Measurements from ENCODE around the gene NOX5. TPM values are rescaled to one million over a fixed set of nuclear protein-coding genes. Genes with fewer than 3 reads are reported as not detected.

The NOX5 gene
- total RNA-seq, 2 experiments from 2014 or later, result not detected

DNA sequence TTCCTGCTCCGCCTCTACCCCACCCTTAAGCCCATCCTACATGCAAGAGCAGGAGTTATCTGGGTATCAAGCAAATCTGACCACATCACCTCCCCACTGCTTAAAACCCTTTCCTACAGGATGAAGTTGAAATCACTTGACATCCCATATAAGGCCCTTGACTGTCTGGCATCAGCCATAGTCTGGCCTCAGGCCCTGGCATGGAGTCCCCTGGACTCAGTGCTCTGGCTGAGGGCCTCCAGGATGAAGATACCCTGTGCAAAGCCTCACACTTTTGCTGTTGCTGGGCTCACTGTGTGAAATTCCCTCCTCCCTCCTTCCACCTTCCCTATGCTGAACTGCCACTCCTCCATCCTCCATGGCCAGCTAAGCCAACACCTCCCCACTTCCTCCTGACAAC lies 80.8 kb downstream of the NOX5 start:
- Mint-ChIP-seq H3K4me1 (ENCODE audit: low read depth) (no peaks in the 10 kb centered on the region), H3K4me3 (no peak overlapping the region), H3K36me3 (ENCODE audit: low read depth) (no peaks in the 10 kb centered on the region), H3K27me3 (no peaks in the 10 kb centered on the region), H3K9me3 (no peaks in the 10 kb centered on the region), H3K27ac (no peak overlapping the region)
- no peaks in the 10 kb centered on the region for H3K4me1 ChIP-seq (ENCODE audit: insufficient read depth, low read length)
- TF ChIP-seq, protein P1, sequence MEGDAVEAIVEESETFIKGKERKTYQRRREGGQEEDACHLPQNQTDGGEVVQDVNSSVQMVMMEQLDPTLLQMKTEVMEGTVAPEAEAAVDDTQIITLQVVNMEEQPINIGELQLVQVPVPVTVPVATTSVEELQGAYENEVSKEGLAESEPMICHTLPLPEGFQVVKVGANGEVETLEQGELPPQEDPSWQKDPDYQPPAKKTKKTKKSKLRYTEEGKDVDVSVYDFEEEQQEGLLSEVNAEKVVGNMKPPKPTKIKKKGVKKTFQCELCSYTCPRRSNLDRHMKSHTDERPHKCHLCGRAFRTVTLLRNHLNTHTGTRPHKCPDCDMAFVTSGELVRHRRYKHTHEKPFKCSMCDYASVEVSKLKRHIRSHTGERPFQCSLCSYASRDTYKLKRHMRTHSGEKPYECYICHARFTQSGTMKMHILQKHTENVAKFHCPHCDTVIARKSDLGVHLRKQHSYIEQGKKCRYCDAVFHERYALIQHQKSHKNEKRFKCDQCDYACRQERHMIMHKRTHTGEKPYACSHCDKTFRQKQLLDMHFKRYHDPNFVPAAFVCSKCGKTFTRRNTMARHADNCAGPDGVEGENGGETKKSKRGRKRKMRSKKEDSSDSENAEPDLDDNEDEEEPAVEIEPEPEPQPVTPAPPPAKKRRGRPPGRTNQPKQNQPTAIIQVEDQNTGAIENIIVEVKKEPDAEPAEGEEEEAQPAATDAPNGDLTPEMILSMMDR (IDR thresholded peaks at IDR 0.05), result no peak
- POLR2A ChIA-PET, result no interaction called here
- peaks cover 0 to 5% of the 10 kb centered on the region in 2 experiments for H3K27me3 ChIP-seq (ENCODE audit: control insufficient read depth in 1 of 2, insufficient read depth in 2 of 2, low read length in 2 of 2)
- H3K27ac ChIP-seq (ENCODE audit: low read depth in 1 of 2, low read length in 2 of 2), result no peak overlapping the region
- no peak overlapping the region for H3K4me3 ChIP-seq (ENCODE audit: low read length)
- H3K9me3 ChIP-seq (ENCODE audit: control insufficient read depth in 1 of 2, insufficient read depth in 1 of 2, low read length in 2 of 2), result no peaks in the 10 kb centered on the region
- no peaks in the 10 kb centered on the region for H3K36me3 ChIP-seq (ENCODE audit: insufficient read depth, low read length)
- CTCF ChIA-PET, result no interaction called here
- DNase-seq (no peak), ATAC-seq (ENCODE audit: poor library complexity) (no peak)
- intact Hi-C loops (cut with DNase I, micrococcal nuclease), result no loop called here

DNA sequence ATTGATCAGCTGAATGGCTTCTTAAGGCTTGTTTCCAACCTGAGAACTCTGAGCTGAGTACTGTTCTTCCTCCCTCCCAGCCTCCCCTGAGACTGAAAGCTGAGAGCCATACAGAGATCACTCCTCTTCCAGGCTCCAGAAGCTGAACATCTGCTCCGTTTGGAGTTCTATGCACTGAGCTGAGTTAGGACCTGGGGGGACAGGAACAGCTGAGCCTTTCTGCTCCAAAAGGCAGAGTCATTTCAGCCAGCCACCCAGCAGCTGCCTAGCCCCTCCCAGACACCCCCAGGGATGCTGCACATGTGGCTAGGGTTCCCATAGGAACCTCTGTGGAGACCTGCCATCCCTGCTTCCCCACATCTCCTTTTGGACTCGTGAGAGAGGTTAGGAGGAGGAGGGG lies 81.7 kb downstream of the NOX5 start:
- no peak for ATAC-seq (ENCODE audit: poor library complexity)
- intact Hi-C loops (cut with DNase I, micrococcal nuclease), result no loop called here
- Histone ChIP-seq H3K4me3 (ENCODE audit: low read length) (no peak overlapping the region), H3K27me3 (ENCODE audit: control insufficient read depth in 1 of 2, insufficient read depth in 2 of 2, low read length in 2 of 2) (peaks cover 0 to 3% of the 10 kb centered on the region in 2 experiments), H3K4me1 (ENCODE audit: insufficient read depth, low read length) (no peaks in the 10 kb centered on the region), H3K27ac (ENCODE audit: low read depth in 1 of 2, low read length in 2 of 2) (no peak overlapping the region), H3K36me3 (ENCODE audit: insufficient read depth, low read length) (no peaks in the 10 kb centered on the region), H3K9me3 (ENCODE audit: control insufficient read depth in 1 of 2, insufficient read depth in 1 of 2, low read length in 2 of 2) (no peaks in the 10 kb centered on the region)
- Mint-ChIP-seq H3K4me1 (ENCODE audit: low read depth) (no peaks in the 10 kb centered on the region), H3K27me3 (no peaks in the 10 kb centered on the region), H3K4me3 (no peak overlapping the region), H3K27ac (no peak overlapping the region), H3K36me3 (ENCODE audit: low read depth) (no peaks in the 10 kb centered on the region), H3K9me3 (no peaks in the 10 kb centered on the region)
- DNase-seq, result no peak
- ChIA-PET POLR2A (no interaction called here), CTCF (no interaction called here)
- TF ChIP-seq, protein P1 (IDR thresholded peaks at IDR 0.05), result no peak

DNA sequence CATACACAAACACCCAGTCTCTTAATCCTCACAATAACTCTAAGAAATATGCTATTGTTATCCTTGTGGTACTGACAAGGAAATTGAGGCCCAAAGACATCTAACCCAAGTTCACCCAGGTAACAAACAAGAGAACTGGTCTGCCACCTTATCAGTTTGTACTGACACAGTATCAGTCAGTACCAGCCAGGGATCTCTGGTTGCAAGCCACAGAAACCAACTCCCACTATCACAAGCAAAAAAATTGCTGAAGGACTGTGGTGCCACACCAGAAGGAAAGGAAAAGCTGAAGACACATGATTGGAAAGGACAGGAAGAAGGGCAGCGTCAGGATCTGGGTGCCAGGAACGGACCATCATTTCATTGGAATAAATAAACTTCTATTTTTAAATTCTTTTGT lies 82.1 kb downstream of the NOX5 start:
- H3K4me1 ChIP-seq (ENCODE audit: insufficient read depth, low read length), result no peaks in the 10 kb centered on the region
- H3K36me3 ChIP-seq (ENCODE audit: insufficient read depth, low read length), result no peaks in the 10 kb centered on the region
- H3K9me3 Mint-ChIP-seq, result no peaks in the 10 kb centered on the region
- ATAC-seq (ENCODE audit: poor library complexity), result no peak
- no peak for DNase-seq
- intact Hi-C loops (cut with DNase I, micrococcal nuclease), result no loop called here
- no peak overlapping the region for H3K27ac ChIP-seq (ENCODE audit: low read depth in 1 of 2, low read length in 2 of 2)
- no peaks in the 10 kb centered on the region for H3K27me3 Mint-ChIP-seq
- no peaks in the 10 kb centered on the region for H3K9me3 ChIP-seq (ENCODE audit: control insufficient read depth in 1 of 2, insufficient read depth in 1 of 2, low read length in 2 of 2)
- H3K4me3 ChIP-seq (ENCODE audit: low read length), result no peak overlapping the region
- H3K4me1 Mint-ChIP-seq (ENCODE audit: low read depth), result no peaks in the 10 kb centered on the region
- CTCF ChIA-PET, result interaction anchor here (1.5 kb wide), 1 partner anchor 172 kb away, joined by 3 read pairs; no protein-coding TSS in a partner anchor
- H3K4me3 Mint-ChIP-seq, result no peak overlapping the region
- POLR2A ChIA-PET, result no interaction called here
- no peaks in the 10 kb centered on the region for H3K36me3 Mint-ChIP-seq (ENCODE audit: low read depth)
- H3K27ac Mint-ChIP-seq, result no peak overlapping the region
- TF ChIP-seq, protein P1 (IDR thresholded peaks at IDR 0.05), result no peak
- H3K27me3 ChIP-seq (ENCODE audit: control insufficient read depth in 1 of 2, insufficient read depth in 2 of 2, low read length in 2 of 2), result no peaks in the 10 kb centered on the region

Data from CD4-positive, alpha-beta T cell (primary cell).